ENCODE results near the gene PHC2. TPM values are rescaled to one million over a fixed set of nuclear protein-coding genes. Genes with fewer than 3 reads are reported as not detected.

The PHC2 gene
- total RNA-seq, 2 donors from 2014 or later = 15.4 to 34.5 TPM

GRCh38 chr1:33339413-33339812 lies 91.5 kb downstream of the PHC2 start:
- H3K36me3 Mint-ChIP-seq = peaks cover 0 to 6% of the 10 kb centered on the region in 2 donors
- ATAC-seq (no peak), DNase-seq (ENCODE audit: low spot score in 2 of 2) (no peak)
- no peak overlapping the region for H3K27ac Mint-ChIP-seq
- H3K9me3 Mint-ChIP-seq = no peaks in the 10 kb centered on the region

GRCh38 chr1:33338440-33339211 lies 92.3 kb downstream of the PHC2 start:
- H3K36me3 Mint-ChIP-seq = peaks cover 0 to 6% of the 10 kb centered on the region in 2 donors
- ATAC-seq = no peak
- H3K9me3 Mint-ChIP-seq = no peaks in the 10 kb centered on the region
- H3K27ac Mint-ChIP-seq = no peak overlapping the region
- no peak for DNase-seq (ENCODE audit: low spot score in 2 of 2)

GRCh38 chr1:33338048-33338439 lies 92.9 kb downstream of the PHC2 start:
- Mint-ChIP-seq H3K27ac (no peak overlapping the region), H3K9me3 (no peaks in the 10 kb centered on the region), H3K36me3 (peaks cover 0 to 6% of the 10 kb centered on the region in 2 donors)
- ATAC-seq (no peak), DNase-seq (ENCODE audit: low spot score in 2 of 2) (no peak)

- H3K36me3 Mint-ChIP-seq = peaks cover 0 to under 1% of the 10 kb centered on the region in 2 donors
- no peak for DNase-seq (ENCODE audit: low spot score in 2 of 2)
- H3K27ac Mint-ChIP-seq = no peak overlapping the region
Observed at GRCh38 chr1:33337441-33337840, 93.5 kb downstream of the PHC2 start.

GRCh38 chr1:33336580-33336979 lies 94.3 kb downstream of the PHC2 start:
- DNase-seq (ENCODE audit: low spot score in 2 of 2) = no peak

More at GRCh38 chr1:33337441-33337840, 93.5 kb downstream of the PHC2 start:
- H3K9me3 Mint-ChIP-seq = no peaks in the 10 kb centered on the region
- ATAC-seq = no peak

GRCh38 chr1:33335020-33335419 lies 95.9 kb downstream of the PHC2 start:
- ATAC-seq (no peak), DNase-seq (ENCODE audit: low spot score in 2 of 2) (no peak)
- Mint-ChIP-seq H3K36me3 (no peaks in the 10 kb centered on the region), H3K27ac (peak overlapping the region in 1 of 2 donors; percentile 58), H3K9me3 (no peaks in the 10 kb centered on the region)

More at GRCh38 chr1:33336580-33336979, 94.3 kb downstream of the PHC2 start:
- no peak for ATAC-seq
- no peak overlapping the region for H3K27ac Mint-ChIP-seq
- H3K36me3 Mint-ChIP-seq = no peaks in the 10 kb centered on the region
- H3K9me3 Mint-ChIP-seq = no peaks in the 10 kb centered on the region

GRCh38 chr1:33334081-33334552 lies 96.8 kb downstream of the PHC2 start:
- DNase-seq (ENCODE audit: low spot score in 2 of 2) (no peak), ATAC-seq (no peak)
- Mint-ChIP-seq H3K36me3 (peaks cover 0 to 5% of the 10 kb centered on the region in 2 donors), H3K27ac (no peak overlapping the region), H3K9me3 (no peaks in the 10 kb centered on the region)

GRCh38 chr1:33332881-33333280 lies 98.0 kb downstream of the PHC2 start:
- DNase-seq (ENCODE audit: low spot score in 2 of 2) = no peak
- Mint-ChIP-seq H3K9me3 (no peaks in the 10 kb centered on the region), H3K36me3 (peaks cover 0 to 14% of the 10 kb centered on the region in 2 donors), H3K27ac (peak overlapping the region; percentile 23 to 62)
- ATAC-seq = no peak

- no peak for DNase-seq (ENCODE audit: low spot score in 2 of 2)
- H3K27ac Mint-ChIP-seq = peak overlapping the region in 1 of 2 donors; percentile 23
- ATAC-seq = no peak
- H3K9me3 Mint-ChIP-seq = no peaks in the 10 kb centered on the region
- H3K36me3 Mint-ChIP-seq = peaks cover 0 to 14% of the 10 kb centered on the region in 2 donors
Observed at GRCh38 chr1:33332357-33332789, 98.5 kb downstream of the PHC2 start.

GRCh38 chr1:33331444-33332356 lies 99.2 kb downstream of the PHC2 start:
- DNase-seq (ENCODE audit: low spot score in 2 of 2) (no peak), ATAC-seq (no peak)
- H3K36me3 Mint-ChIP-seq = peaks cover 0 to 14% of the 10 kb centered on the region in 2 donors
- peak overlapping the region; percentile 23 for H3K27ac Mint-ChIP-seq
- no peaks in the 10 kb centered on the region for H3K9me3 Mint-ChIP-seq

- Mint-ChIP-seq H3K9me3 (no peaks in the 10 kb centered on the region), H3K36me3 (peaks cover 0 to 14% of the 10 kb centered on the region in 2 donors), H3K27ac (no peak overlapping the region)
- no peak for ATAC-seq
- DNase-seq (ENCODE audit: low spot score in 2 of 2) = no peak
Observed at GRCh38 chr1:33330906-33331305, 100.0 kb downstream of the PHC2 start.

- Mint-ChIP-seq H3K9me3 (no peaks in the 10 kb centered on the region), H3K27ac (no peak overlapping the region), H3K36me3 (peaks cover 0 to 14% of the 10 kb centered on the region in 2 donors)
- DNase-seq (ENCODE audit: low spot score in 2 of 2) (no peak), ATAC-seq (no peak)
Observed at GRCh38 chr1:33330361-33330890, 100.5 kb downstream of the PHC2 start.

- H3K9me3 Mint-ChIP-seq = no peaks in the 10 kb centered on the region
- peak overlapping the region in 1 of 2 donors; percentile 38 for H3K27ac Mint-ChIP-seq
- ATAC-seq (no peak), DNase-seq (ENCODE audit: low spot score in 2 of 2) (no peak)
- H3K36me3 Mint-ChIP-seq = peaks cover 0 to 14% of the 10 kb centered on the region in 2 donors
Observed at GRCh38 chr1:33329600-33330305, 101.1 kb downstream of the PHC2 start.

GRCh38 chr1:33328817-33329216 lies 102.1 kb downstream of the PHC2 start:
- no peaks in the 10 kb centered on the region for H3K9me3 Mint-ChIP-seq
- DNase-seq (ENCODE audit: low spot score in 2 of 2) (no peak), ATAC-seq (no peak)
- peaks cover 0 to 14% of the 10 kb centered on the region in 2 donors for H3K36me3 Mint-ChIP-seq
- no peak overlapping the region for H3K27ac Mint-ChIP-seq

- H3K36me3 Mint-ChIP-seq = peaks cover 0 to 14% of the 10 kb centered on the region in 2 donors
- no peak overlapping the region for H3K27ac Mint-ChIP-seq
Observed at GRCh38 chr1:33327587-33328325, 103.1 kb downstream of the PHC2 start.

GRCh38 chr1:33326785-33327184 lies 104.1 kb downstream of the PHC2 start:
- Mint-ChIP-seq H3K27ac (peak overlapping the region in 1 of 2 donors; percentile 81), H3K9me3 (no peaks in the 10 kb centered on the region), H3K36me3 (peaks cover 0 to 14% of the 10 kb centered on the region in 2 donors)
- ATAC-seq (no peak), DNase-seq (ENCODE audit: low spot score in 2 of 2) (no peak)

More at GRCh38 chr1:33327587-33328325, 103.1 kb downstream of the PHC2 start:
- ATAC-seq (peak; percentile 60 to 72), DNase-seq (ENCODE audit: low spot score in 2 of 2) (no peak)
- H3K9me3 Mint-ChIP-seq = no peaks in the 10 kb centered on the region
